CD1c-positive myeloid dendritic cell (primary cell): ENCODE results near the gene BSPRY.
"Not testable (repeated sequence)": the region's sequence is repeated elsewhere in the genome, so short reads cannot be mapped to it uniquely, and the experiment has no call there.

Experiments used
- DNase-seq: peaks from one replicate; pipeline ENCODE4 v3.0.0-alpha.2; 2016; ENCODE audit errors: extremely low spot score

The BSPRY gene

GRCh38 chr9:113395000-113395861, 45.9 kb downstream of the BSPRY start:
- DNase-seq, result no peak

GRCh38 chr9:113397203-113397631, 47.9 kb downstream of the BSPRY start:
- DNase-seq, result no peak

DNA sequence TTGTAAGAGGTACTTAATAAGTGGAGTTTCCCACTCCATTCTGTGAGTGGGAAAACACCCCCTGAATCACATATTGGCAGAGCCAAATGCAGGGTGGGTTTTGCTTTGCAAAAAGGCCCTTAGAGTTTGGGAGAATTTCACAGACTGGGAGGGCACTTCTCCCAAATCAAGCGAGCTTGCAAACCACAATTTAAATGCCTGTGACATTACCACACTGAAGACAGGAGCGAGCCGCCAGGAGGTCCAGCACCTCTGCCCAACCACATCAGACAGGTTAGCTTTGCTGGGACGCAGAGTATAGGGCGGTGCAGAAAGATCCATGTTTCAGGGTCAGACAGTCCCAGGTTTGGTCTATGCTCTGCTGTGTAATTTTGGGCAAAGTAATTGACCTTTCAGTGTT, 49.5 kb downstream of the BSPRY start:
- DNase-seq, result no peak

DNA sequence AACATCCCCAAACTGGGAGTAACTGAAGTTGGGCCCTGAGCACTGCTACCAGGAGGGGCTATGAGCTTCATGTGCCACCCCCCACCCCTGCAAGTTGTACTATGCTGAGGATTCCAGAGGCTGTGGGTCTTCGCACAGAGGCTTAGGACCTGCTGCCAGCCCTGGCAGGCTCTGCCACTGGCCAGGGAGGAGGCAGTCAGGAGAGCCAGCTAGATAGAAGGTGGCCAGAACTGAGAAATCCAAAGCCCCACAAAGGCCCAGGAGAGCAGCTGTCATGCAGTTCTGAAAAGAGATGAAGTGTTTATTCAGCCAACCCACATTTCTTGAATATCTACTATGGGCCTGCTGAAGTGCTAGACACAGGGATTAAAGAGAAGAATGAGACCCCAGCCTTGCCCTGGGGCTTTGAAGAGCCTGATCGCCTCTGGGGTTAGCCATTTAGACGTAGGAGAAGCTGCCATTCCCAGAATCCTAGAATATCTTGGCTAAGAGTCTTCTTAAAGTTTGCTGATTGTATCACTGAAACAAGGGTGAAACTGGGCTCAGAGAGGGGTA, 50.4 kb downstream of the BSPRY start:
- DNase-seq, result no peak

DNA sequence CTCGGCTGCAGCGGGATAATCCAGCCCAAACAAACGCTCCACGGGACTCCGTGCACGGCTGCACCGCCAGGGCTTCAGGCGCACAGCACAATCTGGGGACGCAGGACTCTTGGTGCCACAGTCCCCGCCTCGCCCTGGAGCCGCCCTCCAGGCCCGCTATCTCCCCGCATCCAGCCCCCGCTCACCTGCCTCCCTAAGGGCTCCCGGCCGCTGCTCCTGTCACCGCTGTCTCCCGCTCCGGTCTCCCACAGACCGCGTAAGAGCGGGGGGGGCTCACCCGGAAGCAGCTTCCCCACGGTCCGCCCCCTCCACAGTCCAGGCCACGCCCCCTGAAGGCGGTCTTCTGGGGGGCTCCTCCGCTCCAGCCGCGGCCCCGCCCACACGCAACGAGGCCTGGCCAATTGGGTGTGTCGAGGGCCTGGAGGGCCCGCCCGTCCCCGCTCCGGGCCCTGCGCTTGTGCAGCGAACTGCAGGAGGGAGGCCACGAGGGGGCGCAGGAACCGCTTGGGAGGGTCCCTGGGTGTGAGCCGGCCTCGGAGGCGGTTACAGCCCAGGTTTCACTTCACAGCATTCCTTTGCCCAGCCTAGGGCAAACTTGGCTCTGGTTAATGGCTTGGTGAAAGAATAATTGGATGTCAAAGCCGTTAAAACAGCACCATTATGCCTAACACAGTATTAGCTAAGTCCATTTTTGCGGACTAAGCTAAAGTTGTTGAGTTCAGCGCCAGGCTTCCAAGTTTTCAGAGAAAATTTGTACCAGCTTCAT, 51.9 kb downstream of the BSPRY start, which contains the start of gene ALAD:
Gene ALAD, minus strand, starts transcription at position 258 of the 766 bp plus-strand sequence. CDS start 7,725 bp downstream, outside the sequence.
- peak; percentile 100 for DNase-seq

GRCh38 chr9:113403646-113404045, 54.3 kb downstream of the BSPRY start:
- peak; percentile 72 for DNase-seq

DNA sequence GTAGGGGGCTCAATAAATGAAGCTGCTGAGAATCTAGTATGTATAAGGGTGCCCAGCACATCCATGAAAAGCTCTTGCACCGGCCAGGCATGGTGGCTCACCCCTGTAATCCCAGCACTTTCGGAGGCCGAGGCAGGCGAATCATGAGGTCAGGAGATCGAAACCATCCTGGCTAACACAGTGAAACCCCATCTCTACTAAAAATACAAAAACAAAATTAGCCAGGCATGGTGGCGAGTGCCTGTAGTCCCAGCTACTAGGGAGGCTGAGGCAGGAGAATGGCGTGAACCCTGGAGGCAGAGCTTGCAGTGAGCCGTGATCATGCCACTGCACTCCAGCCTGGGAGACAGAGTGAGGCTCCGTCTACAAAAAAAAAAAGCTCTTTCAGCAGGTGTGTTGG, 57.0 kb downstream of the BSPRY start:
- DNase-seq, result not testable (repeated sequence)

- DNase-seq, result peak; percentile 72
Observed at GRCh38 chr9:113406873-113407511, 57.7 kb downstream of the BSPRY start.

- DNase-seq, result no peak
Observed at GRCh38 chr9:113409481-113409880, 60.1 kb downstream of the BSPRY start.

DNA sequence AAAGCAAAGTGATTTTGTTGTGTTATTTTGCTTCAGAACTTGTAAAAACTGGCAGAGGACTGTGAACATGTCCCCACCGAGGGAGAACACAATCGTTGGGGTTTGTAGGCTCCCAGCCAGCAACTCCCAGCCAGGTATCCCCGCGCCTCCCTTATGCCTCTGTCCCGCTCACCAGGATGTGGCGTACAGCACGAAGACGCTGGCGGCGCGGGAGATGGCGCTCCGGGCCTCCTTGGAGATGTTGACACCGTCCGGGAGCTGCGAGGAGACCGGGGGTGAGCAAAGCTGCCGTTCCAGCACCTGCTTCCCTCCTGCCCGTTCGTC, 60.5 kb downstream of the BSPRY start:
- no peak for DNase-seq

DNA sequence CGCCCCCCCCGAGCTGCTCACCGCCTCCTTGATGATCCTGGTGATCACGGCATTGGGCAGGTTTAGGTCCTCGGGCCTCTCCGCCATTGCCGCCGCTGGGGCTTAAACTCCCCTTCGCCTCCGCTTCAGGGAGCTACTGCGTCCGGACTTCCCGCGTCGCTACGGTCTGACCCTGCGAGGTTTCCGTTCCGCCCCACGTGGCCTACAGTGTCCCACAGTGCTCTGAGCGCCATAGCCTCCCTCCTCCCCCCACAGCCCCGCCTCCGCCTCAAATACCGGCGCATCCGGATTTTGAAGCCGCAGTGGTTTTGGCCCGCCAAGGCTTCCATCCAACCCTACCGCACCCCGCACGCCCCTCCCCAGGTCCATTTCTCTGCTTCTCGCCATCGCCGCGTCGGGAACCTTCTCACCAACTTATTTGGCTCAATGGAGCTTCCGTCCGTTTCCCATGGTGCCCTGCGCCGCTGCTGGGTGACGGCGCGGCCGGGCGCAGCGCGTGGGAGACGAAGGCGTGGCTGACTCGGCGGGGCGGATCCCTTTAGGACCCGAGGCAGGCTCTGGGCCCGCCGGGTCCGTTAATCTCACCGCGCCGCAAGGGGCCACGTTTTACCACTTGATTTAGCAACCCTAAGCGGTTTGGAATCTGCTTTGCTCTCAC, 61.0 kb downstream of the BSPRY start, which contains the start of the genes C9orf43 and POLE3:
Gene C9orf43, plus strand, starts transcription at position 541 of the 658 bp plus-strand sequence. CDS start 2,747 bp downstream, outside the sequence.
Gene POLE3, minus strand, starts transcription at position 469 of the 658 bp plus-strand sequence. Its CDS starts 382 bp downstream, at position 87.
- DNase-seq, result peak; percentile 98

DNA sequence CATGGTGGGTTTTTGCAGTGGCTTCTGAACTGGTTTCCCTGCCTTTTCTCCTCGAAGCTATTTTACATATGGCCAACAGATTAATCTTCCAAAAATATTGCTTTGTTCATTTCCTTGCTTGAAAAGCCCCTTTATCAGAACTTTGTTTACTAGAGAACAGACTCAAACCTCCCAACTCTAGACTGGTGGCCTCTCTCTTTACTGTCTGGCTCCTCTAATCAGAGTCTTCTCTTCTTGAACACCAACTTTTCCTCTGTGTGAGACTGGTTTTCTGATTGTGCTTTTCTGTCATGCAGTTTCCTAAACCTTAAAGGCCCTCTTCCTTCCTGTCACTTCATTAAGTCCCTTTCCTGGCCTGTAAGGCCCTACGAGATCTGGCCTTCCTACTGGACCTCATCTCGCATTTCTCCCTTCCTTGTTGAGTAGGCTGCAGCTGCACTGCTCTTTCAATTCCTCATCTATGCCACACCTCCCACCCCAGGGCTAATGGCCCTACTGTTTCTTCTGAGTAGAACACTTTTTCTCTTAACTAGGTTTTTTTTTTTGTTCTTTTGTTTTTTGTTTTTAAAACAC, 66.9 kb downstream of the BSPRY start:
- peak; percentile 77 for DNase-seq

DNA sequence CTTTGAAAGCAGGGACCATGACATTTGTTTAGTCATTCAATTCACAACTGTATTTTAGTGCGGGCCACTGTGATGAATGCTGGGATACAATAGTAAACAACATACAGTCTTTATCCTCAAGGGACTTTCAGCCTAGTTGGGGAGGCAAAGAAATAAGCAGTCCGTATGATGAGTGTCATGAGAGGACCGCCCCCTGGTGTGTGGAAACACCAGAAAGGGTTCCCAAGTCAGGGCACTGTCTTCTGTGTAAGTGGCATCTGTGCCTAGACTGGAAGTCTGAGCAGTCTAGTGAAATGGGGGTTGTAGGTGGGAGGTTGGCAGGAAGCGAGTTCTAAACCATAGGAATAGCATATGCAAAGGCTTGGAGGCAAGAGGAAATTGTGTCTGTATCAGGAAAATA, 68.0 kb downstream of the BSPRY start:
- no peak for DNase-seq
